HG03108 (cell line): ENCODE data around the gene PLIN5.
"Not testable (repeated sequence)": the region's sequence is repeated elsewhere in the genome, so short reads cannot be mapped to it uniquely, and the experiment has no call there.

Experiments
- ATAC-seq: cut with Tn5 transposase; IDR thresholded peaks from one replicate; pipeline ENCODE4 v1.9.1; 2021; ENCODE audit warnings: moderate library complexity; ENCODE audit not compliant: unreplicated experiment

The PLIN5 gene

GRCh38 chr19:4570402-4570801 is 35.4 kb upstream of the PLIN5 start:
- ATAC-seq, result no peak

GRCh38 chr19:4568886-4569285 is 33.9 kb upstream of the PLIN5 start:
- ATAC-seq, result no peak

GRCh38 chr19:4567584-4568071 is 32.6 kb upstream of the PLIN5 start:
- ATAC-seq, result no peak

DNA sequence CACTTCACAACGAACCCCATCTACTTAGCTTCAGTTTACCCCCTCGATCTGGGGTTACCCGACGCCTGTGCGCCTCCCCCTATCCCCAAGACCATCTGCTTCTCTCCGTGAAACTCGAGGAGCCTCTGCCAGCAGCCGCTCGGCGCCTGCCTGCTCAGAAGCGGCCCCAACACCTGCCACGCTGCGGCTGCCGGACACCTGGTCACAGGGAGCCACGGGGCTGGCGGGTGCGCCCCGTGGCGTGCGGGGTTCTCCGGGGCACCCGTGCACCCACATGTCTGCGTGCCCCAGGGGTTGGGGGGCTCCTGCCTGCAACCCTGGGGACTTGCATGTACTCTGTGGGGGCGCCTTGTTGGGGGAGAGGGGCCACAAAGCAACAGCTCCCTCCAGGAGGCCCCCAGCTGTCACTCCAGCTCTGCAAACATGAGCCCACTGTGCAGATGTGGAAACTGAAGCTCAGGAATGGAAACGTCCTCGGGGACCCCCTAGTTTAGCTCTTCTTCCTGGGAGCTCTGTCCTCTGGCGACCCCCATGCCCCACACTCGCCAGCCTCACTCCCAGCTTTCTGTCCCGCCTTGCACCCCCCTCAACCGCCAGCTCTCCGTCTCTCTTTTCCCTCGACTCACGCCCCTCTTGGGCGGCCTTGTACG is 31.5 kb upstream of the PLIN5 start:
- ATAC-seq, result no peak

DNA sequence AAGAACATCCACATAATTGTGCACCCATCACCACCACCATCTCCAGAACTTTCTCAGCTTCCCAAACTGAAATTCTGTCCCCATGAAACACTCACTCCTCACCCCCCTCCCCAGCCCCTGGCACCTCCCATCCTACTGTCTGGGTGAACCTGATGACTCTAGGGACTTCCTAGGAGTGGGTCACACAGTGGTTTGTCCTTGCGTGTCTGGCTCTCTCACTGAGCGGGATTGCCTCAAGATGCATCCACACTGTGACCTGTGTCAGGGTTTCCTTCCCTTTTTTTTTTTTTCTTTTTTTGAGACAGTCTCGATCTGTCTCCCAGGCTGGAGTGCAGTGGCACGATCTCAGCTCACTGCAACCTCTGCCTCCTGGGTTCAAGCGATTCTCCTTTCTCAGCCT is 28.5 kb upstream of the PLIN5 start:
- not testable (repeated sequence) for ATAC-seq

- ATAC-seq, result not testable (repeated sequence)
These were observed 27.1 kb upstream of the PLIN5 start for GRCh38 chr19:4562085-4562484.

DNA sequence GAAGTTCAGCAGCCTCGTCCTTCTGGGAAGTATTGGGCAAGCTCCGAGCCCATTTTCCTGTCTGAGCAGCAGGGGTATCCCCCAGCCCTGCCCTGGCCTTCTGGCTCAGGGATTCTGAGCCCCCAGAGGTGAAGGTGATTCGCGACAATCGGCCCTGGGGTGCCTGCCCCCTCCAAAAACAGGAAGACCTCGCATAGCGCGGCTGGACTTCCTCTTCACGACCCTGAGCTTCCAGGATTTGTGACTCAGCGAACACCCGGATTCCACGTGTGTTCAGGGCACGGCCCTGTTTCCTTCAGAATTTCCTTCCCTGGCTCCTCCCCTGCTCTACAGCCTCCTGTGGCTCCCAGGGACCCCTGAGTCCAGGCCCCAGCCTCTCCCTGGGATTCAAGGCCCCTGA is 24.5 kb upstream of the PLIN5 start, which contains the start of gene SEMA6B:
Gene SEMA6B (minus strand): TSS at position 116 of the 400 bp plus-strand sequence. CDS start 1,227 bp downstream, outside the sequence.
- no peak for ATAC-seq

- ATAC-seq, result no peak
These were observed 23.2 kb upstream of the PLIN5 start for GRCh38 chr19:4557971-4558941.

- ATAC-seq, result no peak
These were observed 22.3 kb upstream of the PLIN5 start for GRCh38 chr19:4557144-4557970.

- ATAC-seq, result no peak
These were observed 21.6 kb upstream of the PLIN5 start for GRCh38 chr19:4556597-4557127.

DNA sequence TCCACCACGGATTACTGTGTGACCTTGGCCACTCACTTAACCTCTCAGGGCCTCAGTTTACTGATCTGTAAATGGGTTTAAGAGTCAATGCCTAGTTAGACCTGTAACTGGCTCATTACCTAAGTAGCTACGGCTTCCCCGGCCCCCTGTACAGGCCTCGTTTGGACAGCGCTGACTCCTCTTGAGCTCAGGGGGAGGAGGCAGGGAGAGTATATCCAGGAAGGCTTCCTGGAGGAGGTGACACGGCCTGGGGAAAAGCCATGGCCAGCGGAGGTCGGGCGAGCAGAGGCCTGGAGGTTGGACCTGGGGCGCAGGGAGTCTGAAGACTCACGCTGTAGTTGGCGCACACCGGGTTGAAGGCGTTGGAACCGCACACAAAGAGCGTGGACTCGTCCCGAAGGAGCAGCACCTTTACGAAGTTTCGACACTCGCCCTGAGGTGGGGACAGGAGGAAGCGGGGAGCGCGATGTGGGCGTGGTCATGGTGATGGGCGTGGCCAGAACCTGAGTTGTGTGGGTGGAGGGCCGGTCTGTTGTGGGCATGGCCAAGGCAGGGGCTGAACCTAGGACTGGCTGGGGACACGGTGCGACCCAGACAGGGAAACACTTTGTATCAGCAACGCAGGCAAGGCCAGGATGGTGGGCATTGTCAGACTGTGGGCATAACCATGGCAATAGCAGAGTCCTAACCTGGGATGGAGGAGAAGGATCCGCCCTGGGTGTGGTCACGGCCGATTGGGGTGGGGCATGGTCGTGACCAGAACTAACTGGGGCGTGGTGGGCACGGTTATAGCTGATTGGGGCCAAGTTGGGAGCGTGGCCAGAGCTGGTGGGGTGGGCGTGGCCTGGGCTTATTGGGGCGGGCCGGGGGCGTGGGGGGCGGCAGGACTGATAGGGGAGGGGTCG is 20.9 kb upstream of the PLIN5 start:
- ATAC-seq, result no peak

GRCh38 chr19:4554717-4555116 is 19.7 kb upstream of the PLIN5 start:
- ATAC-seq, result no peak

GRCh38 chr19:4553775-4554174 is 18.8 kb upstream of the PLIN5 start:
- no peak for ATAC-seq

DNA sequence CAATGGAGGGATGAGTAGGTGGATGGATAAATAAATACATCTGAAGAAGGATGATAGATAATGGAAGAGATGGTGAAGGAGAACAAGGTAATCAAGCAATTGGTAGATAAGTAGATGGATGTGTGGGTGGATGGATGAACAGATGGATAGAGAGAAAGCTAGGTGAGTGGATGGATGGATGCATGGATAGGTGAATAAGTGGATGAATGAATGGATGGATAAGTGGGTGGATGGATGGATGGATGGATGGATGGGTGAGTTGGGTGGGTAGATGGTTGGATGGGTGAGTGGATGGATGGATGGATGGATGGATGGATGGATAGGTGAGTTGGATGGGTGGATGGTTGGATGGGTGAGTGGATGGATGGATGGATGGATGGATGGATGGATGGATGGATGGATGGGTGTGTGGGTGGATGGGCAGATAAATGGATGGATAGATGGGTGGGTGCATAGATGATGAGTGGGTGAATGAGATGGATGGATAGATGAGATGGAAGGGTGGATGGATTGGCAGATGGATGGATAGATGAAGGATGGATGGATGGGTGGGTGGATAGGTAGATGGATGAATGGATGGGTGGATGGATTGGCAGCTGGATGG is 18.2 kb upstream of the PLIN5 start:
- no peak for ATAC-seq

- no peak for ATAC-seq
These were observed 17.4 kb upstream of the PLIN5 start for GRCh38 chr19:4552525-4552819.

- no peak for ATAC-seq
These were observed 15.5 kb upstream of the PLIN5 start for GRCh38 chr19:4550479-4551050.

DNA sequence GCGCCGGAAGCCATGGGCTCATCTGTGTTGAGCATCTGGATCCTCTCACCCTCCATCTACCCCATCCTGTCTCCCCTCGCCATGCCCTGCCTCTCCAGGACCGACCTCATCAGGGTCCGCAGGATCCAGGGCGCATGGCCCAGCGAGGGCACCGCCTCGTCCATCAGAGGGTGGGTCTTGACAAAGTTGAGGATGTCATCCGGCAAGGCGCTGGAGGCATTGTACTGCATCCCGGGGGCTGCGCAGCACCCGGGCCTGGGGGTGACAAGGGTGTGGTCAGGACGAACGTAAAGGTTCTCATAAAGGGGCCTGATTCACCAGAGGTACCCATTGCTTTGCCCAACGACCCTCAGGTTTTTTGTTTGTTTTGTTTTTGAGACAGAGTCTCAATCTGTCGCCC is 15.0 kb upstream of the PLIN5 start:
- ATAC-seq, result no peak

- ATAC-seq, result no peak
These were observed 13.2 kb upstream of the PLIN5 start for GRCh38 chr19:4548238-4548584.
